Measurements from ENCODE around the gene PHPT1. TPM values are rescaled to one million over a fixed set of nuclear protein-coding genes. Genes with fewer than 3 reads are reported as not detected.
"Not testable (repeated sequence)": the region's sequence is repeated elsewhere in the genome, so short reads cannot be mapped to it uniquely, and the experiment has no call there.

PHPT1 gene
- total RNA-seq, result 10 to 100 TPM; 33.8 to 36.2 TPM
- total RNA-seq, result 11.2 to 18.1 reads per million in 2 donors

GRCh38 chr9:136849038-136849959 is at the start of gene PHPT1:
TSS of gene PHPT1 (plus strand) at chr9:136849409. CDS start at chr9:136849431, 22 bp downstream.
- ATAC-seq (peak; percentile 95), DNase-seq (peak; percentile 91 to 95 (median 93))
- H3K4me1 Mint-ChIP-seq, result peaks cover 20% of the 10 kb centered on the region
- H3K4me3 Mint-ChIP-seq, result peak within 1 kb of the TSS; percentile 92
- H3K9me3 ChIP-seq (ENCODE audit: control insufficient read depth, low read length, poor library complexity, severe bottlenecking), result no peaks in the 10 kb centered on the region
- peak within 1 kb of the TSS; percentile 77 for H3K27ac Mint-ChIP-seq
- peaks cover 12% of the 10 kb centered on the region for H3K27me3 Mint-ChIP-seq
- peaks cover 2% of the 10 kb centered on the region for H3K36me3 Mint-ChIP-seq (ENCODE audit: low read depth)

DNA sequence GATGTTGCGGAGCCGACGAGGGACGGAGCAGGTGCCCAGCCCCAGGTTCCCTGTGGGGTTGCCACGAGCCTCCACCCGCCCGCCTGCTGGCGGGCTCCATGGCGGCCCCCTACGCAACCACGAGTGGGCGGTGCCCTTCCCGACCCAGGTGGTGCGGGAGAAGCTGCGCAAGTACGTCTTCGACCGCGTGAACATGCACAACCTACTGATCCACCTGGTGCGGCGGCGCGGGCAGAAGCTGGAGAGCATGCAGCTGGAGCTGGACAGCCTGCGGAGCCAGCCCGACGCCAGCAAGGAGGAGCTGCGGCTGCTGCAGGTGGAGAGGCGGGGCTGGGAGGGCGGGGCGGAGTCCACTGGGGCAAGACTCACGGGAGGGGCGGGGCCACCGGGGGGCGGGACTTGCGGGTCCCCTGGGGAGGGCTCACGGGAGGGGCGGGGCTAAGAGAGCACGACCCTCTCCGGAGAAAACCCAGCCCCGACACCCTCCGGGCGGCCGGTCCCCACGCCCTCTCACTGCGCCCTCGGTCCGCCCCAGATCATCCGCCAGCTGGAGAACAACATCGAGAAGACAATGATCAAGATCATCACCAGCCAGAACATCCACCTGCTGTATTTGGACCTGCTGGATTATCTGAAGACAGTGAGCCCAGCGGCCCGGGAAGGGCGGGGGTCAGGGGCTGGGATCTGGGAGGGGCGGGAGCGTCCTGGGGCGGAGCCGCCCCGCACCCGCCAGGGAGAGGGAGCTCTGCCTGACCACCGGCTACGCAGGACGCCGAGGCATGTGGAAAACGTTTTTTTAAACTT is 49.2 kb upstream of the PHPT1 start:
- no peak overlapping the region for H3K27ac Mint-ChIP-seq
- DNase-seq (peak; percentile 60 to 91 (median 89)), ATAC-seq (peak; percentile 82)
- H3K27me3 Mint-ChIP-seq, result no peaks in the 10 kb centered on the region
- no peaks in the 10 kb centered on the region for H3K9me3 ChIP-seq (ENCODE audit: control insufficient read depth, low read length, poor library complexity, severe bottlenecking)
- H3K36me3 Mint-ChIP-seq (ENCODE audit: low read depth), result peaks cover 2% of the 10 kb centered on the region
- H3K4me1 Mint-ChIP-seq, result peaks cover 13% of the 10 kb centered on the region
- peak overlapping the region; percentile 87 for H3K4me3 Mint-ChIP-seq

GRCh38 chr9:136802321-136802720 is 46.9 kb upstream of the PHPT1 start:
- no peaks in the 10 kb centered on the region for H3K27me3 Mint-ChIP-seq
- H3K4me1 Mint-ChIP-seq, result peaks cover 10% of the 10 kb centered on the region
- peaks cover 2% of the 10 kb centered on the region for H3K36me3 Mint-ChIP-seq (ENCODE audit: low read depth)
- no peak overlapping the region for H3K4me3 Mint-ChIP-seq
- no peak for ATAC-seq
- no peaks in the 10 kb centered on the region for H3K9me3 ChIP-seq (ENCODE audit: control insufficient read depth, low read length, poor library complexity, severe bottlenecking)
- H3K27ac Mint-ChIP-seq, result peak overlapping the region; percentile 8
- DNase-seq, result no peak

DNA sequence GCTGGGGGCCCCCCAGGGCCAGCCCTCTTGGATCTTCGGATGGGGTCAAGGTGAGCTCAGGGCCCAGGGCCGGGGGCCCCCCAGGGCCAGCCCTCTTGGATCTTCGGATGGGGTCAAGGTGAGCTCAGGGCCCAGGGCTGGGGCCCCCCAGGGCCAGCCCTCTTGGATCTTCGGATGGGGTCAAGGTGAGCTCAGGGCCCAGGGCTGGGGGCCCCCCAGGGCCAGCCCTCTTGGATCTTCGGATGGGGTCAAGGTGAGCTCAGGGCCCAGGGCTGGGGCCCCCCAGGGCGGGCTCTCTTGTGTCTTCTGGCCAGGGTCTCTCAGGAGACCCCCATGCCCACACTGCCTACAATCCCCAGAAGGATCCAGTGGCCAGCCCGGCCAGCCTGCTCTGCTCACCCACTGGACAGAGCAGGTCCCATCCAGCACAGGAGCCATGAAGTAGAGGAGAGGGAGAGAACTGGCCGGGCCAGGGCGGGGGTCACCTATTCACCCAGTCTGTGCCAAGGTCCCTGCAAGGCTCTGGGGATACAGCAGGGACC is 46.1 kb upstream of the PHPT1 start:
- H3K4me3 Mint-ChIP-seq; ATAC-seq; DNase-seq; H3K36me3 Mint-ChIP-seq (ENCODE audit: low read depth); H3K9me3 ChIP-seq (ENCODE audit: control insufficient read depth, low read length, poor library complexity, severe bottlenecking); H3K27me3 Mint-ChIP-seq; H3K27ac Mint-ChIP-seq: not testable (repeated sequence)
- H3K4me1 Mint-ChIP-seq, result peaks cover 10% of the 10 kb centered on the region

DNA sequence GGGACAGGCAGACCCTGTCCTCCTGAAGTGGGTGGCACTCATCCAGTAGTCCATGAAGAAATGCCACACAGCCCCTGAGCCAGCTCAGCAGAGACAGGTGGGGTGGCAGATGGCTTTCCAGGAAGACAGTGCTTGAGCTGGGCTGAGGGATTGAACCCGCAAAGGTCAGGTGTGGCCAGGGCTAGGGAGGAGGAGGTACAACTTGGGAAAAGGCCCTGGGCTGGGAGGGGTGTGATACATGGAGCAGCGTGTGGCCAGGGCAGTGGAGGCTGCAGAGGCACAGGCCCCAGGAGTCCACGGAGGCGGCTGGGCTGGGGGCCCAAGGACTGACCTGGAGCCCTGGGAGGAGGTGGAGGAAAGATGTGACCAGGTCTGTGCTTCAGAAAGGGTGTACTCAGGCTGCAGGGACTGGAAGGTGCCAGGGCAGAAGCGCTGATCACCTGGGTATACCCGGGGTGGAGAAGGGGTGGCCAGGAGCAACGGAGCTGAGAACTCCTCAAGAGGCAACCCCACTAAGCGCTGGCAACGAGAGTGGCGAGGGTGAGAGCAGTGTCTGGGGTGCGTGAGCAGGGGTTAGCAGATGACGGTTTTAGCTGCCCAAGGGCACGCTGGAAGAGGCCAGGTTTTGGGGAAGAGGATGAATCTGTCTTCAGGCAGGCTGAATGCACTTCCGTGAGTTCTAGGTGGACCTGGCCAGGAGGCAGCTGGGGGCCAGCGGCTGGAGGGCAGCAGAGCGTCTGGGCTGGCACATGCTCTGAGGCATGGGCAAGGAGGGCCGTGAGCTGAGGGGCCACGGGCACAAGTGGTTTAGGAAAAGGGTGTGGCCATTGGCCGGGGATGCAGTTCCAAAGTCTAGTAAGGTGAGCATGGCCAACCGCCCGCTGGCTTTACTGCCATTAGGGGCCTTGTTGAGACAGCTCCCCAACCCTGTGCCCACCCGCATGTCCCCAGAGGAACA is 45.4 kb upstream of the PHPT1 start:
- Mint-ChIP-seq H3K27me3 (no peaks in the 10 kb centered on the region), H3K36me3 (ENCODE audit: low read depth) (peaks cover 2% of the 10 kb centered on the region), H3K27ac (no peak overlapping the region), H3K4me3 (peak overlapping the region; percentile 45), H3K4me1 (peaks cover 10% of the 10 kb centered on the region)
- H3K9me3 ChIP-seq (ENCODE audit: control insufficient read depth, low read length, poor library complexity, severe bottlenecking), result no peaks in the 10 kb centered on the region
- no peak for DNase-seq
- no peak for ATAC-seq

DNA sequence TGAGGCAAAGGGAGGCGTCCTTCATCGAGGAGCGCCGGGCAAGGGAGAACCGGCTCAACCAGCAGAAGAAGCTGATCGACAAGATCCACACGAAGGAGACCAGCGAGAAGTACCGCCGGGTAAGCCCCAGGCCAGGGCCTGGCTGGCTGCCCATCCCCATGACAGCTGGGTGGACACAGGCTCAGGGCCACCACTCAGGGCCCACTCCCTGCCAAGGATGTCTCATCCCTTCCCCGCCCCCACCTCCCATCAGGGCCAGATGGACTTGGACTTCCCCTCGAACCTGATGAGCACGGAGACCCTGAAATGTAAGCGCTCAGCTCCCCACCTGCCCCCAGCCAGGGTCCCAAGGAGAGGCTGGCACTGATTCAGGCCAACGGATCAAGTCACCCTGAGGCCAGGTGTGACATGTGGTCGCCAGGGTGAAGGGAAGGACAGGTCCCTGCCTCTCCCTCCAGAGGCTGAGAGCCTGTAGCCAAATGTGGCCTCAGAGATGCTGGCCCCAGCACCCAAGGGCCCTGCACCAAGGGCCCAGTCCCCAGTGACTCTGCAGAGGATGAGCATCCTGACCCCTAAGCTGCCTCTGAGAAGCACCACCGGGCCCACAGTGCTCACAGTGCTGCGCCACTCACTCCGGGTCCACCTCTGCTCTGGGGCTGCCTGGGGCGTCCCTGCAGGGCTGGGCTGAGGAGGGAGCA is 44.6 kb upstream of the PHPT1 start:
- DNase-seq (no peak), ATAC-seq (no peak)
- Mint-ChIP-seq H3K27me3 (no peaks in the 10 kb centered on the region), H3K36me3 (ENCODE audit: low read depth) (peaks cover 2% of the 10 kb centered on the region), H3K4me1 (peaks cover 14% of the 10 kb centered on the region), H3K4me3 (no peak overlapping the region), H3K27ac (no peak overlapping the region)
- no peaks in the 10 kb centered on the region for H3K9me3 ChIP-seq (ENCODE audit: control insufficient read depth, low read length, poor library complexity, severe bottlenecking)

DNA sequence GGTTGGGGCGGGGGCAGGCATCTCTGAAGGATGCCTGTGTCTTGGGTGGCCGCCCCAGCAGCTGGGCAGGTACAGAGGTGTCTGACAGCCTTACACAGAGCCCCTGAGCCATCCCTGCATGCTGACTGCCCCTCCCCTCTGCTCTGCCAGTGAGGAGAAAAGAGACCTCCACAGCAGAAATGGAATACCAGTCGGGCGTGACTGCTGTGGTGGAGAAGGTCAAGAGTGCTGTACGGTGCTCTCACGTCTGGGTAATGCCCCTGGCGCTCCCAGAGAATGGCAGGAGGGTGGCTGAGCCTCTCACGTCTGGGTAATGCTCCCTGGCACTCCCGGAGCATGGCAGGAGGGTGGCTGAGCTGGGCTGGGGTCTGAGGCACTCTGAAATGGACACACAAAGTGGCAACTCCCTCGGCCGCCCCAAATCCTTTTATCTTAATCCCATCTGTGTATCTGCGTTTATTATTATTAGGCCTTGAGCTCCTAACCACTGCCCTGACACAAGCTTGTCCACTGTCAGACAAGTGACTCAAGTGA is 43.9 kb upstream of the PHPT1 start:
- Mint-ChIP-seq H3K4me1 (peaks cover 12% of the 10 kb centered on the region), H3K27ac (no peak overlapping the region), H3K36me3 (ENCODE audit: low read depth) (peaks cover 2% of the 10 kb centered on the region), H3K4me3 (peak overlapping the region; percentile 55), H3K27me3 (no peaks in the 10 kb centered on the region)
- ATAC-seq, result no peak
- H3K9me3 ChIP-seq (ENCODE audit: control insufficient read depth, low read length, poor library complexity, severe bottlenecking), result no peaks in the 10 kb centered on the region
- no peak for DNase-seq

DNA sequence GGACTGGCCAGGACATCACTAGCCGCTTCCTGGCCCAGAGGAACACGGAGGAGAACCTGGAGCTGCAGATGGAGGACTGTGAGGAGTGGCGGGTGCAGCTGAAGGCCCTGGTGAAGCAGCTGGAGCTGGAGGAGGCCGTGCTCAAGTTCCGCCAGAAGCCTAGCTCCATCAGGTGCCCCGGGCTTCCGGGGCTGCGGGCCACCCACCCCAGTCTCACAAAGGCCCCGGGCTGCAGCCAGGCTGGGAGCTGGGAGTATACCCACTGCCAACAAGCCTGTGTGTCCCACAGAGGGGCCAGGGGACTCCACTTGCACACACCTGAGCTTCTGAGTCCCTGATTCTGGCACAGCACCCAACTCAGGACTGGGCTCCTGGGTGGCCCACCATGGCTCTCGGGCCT is 43.1 kb upstream of the PHPT1 start:
- Mint-ChIP-seq H3K27ac (no peak overlapping the region), H3K4me1 (peaks cover 12% of the 10 kb centered on the region)
- DNase-seq, result no peak

GRCh38 chr9:136806631-136807201 is 42.5 kb upstream of the PHPT1 start:
- no peaks in the 10 kb centered on the region for H3K9me3 ChIP-seq (ENCODE audit: control insufficient read depth, low read length, poor library complexity, severe bottlenecking)
- ATAC-seq (no peak), DNase-seq (no peak)
- Mint-ChIP-seq H3K4me3 (peak overlapping the region; percentile 90), H3K27ac (peak overlapping the region; percentile 78), H3K4me1 (peaks cover 10% of the 10 kb centered on the region), H3K36me3 (ENCODE audit: low read depth) (peaks cover 2% of the 10 kb centered on the region), H3K27me3 (no peaks in the 10 kb centered on the region)

More for the DNA sequence above, 43.1 kb upstream of the PHPT1 start:
- no peaks in the 10 kb centered on the region for H3K9me3 ChIP-seq (ENCODE audit: control insufficient read depth, low read length, poor library complexity, severe bottlenecking)
- no peak for ATAC-seq
- Mint-ChIP-seq H3K4me3 (peak overlapping the region; percentile 90), H3K27me3 (no peaks in the 10 kb centered on the region), H3K36me3 (ENCODE audit: low read depth) (peaks cover 2% of the 10 kb centered on the region)

- Mint-ChIP-seq H3K27ac (peak within 1 kb of the TSS; percentile 83), H3K4me1 (peaks cover 10% of the 10 kb centered on the region), H3K36me3 (ENCODE audit: low read depth) (peaks cover 2% of the 10 kb centered on the region), H3K27me3 (no peaks in the 10 kb centered on the region), H3K4me3 (peak within 1 kb of the TSS; percentile 90)
- DNase-seq (peak; percentile 78 to 83 (median 82)), ATAC-seq (peak; percentile 91)
- H3K9me3 ChIP-seq (ENCODE audit: control insufficient read depth, low read length, poor library complexity, severe bottlenecking), result no peaks in the 10 kb centered on the region
These were observed 41.7 kb upstream of the PHPT1 start, which contains the start of gene RABL6 for GRCh38 chr9:136807281-136808074. TSS of gene RABL6 (plus strand) at chr9:136807948. CDS start at chr9:136808197, 249 bp downstream.

All from T-helper 17 cell (primary cell).